H54 (cell line): ENCODE results near the gene IDH2.
A peak's percentile ranks its signal among the peaks of the same experiment; 100 is the strongest.
"Not testable (repeated sequence)": the region's sequence is repeated elsewhere in the genome, so short reads cannot be mapped to it uniquely, and the experiment has no call there.

Experiments
- DNase-seq: peaks from one replicate; pipeline ENCODE4 v3.0.0; 2011; ENCODE audit warnings: low spot score, mixed read lengths; ENCODE audit not compliant: insufficient read length
- FAIRE-seq: peaks from 3 replicates; lab custom pipeline; 2011; peaks lifted over from hg19 to GRCh38; lab: Jason Lieb, UNC
- POLR2A ChIP-seq: IDR thresholded peaks from 2 replicates; pipeline ENCODE4 v1.6.1; 2011; ENCODE audit warnings: low read depth, mild to moderate bottlenecking, low read length

IDH2 gene

DNA sequence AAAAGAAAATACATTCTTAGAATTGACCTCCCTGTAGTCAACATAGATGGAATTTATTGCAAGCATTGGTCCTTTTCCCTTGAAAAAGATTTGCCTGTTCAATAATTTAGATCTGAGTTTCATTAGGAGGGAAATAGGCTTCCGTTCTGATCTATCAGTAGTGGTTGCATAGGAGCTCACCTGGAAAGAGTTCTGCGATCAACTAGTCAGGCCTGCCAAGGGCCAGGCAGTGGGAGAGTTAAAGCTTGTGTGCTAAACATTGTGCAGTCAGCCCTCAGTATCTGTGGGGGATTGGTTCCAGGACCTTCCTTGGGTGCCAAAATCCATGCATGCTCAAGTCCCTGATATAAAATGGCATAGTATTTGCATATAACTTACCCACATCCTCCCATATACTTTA lies 29.6 kb upstream of the IDH2 start:
- FAIRE-seq: no peak
- no peak for DNase-seq
- TF ChIP-seq POLR2A: no peak

DNA sequence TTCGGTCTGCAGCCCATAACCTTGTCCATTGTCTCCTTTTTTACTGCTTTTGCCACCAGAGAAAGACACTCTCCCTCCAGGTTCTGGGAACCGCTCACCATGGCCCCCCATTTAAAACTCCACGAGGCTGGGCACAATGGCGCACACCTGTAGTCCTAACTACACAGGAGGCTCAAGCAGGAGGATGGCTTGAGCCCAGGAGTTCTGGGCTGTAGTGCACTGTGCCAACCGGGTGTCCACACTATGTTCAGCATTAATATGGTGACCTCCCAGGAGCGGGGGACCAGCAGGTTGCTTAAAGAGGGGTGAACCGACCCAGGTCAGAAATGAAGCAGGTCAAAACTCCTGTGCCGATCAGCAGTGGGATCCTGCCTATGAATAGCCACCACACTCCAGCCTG lies 28.0 kb upstream of the IDH2 start:
- no peak for TF ChIP-seq POLR2A
- FAIRE-seq: no peak
- no peak for DNase-seq

DNA sequence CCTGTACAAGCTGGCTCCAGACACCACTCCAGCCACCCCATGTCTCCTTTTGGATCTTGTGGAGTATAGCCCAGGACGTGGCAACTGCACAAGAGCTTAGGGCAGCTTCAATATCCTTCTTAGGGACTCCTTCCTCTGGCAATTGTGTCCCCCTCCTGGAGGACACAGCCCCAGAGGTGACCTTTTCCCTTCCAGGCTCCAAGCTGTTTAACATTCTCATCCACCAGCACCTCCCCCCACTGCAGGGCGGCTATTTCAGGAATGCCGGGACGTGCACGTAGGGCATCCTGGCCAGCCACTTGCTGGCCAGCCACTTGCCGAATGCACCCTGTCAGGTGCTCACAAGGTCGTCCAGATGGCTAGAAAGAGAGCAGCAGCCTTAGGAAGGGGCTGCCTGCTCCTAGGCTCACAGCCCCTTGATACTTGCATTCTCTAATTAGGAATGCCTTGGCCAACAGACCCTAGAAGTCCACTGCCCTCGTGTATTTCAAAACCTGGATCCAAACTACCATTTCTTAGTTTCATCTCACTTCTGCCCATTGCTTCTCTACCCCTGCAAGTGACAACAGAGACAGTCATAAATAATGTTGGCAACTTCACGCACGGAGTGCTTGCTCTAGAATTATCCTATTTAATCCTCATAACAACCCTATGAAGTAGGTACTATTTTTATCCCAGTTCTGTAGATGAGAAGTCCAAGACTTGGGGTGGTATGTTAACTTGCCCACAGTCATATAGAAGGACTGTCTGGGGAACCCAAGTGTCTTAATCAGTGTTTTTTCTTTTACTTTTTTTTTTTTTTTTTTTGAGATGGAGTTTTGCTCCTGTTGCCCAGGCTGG lies 24.5 kb upstream of the IDH2 start:
- no peak for TF ChIP-seq POLR2A
- FAIRE-seq (no peak), DNase-seq (no peak)

DNA sequence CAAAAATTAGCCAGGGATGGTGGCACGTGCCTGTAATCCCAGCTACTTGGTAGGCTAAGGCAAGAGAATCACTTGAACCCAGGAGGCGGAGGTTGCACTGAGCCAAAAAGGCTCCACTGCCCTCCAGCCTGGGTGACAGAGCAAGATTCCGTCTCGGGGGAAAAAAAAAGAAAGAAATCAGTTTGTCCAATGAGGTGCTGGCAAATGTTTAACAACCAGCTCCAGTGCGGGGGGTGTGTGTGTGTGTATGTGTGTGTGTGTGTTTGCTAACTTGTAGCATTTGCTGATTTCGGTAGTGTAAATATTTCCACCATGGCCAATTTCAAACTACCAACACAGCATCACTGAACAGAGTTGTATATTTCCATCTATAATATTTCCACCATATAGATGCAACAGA lies 23.8 kb upstream of the IDH2 start:
- DNase-seq: no peak
- FAIRE-seq: no peak
- no peak for TF ChIP-seq POLR2A

DNA sequence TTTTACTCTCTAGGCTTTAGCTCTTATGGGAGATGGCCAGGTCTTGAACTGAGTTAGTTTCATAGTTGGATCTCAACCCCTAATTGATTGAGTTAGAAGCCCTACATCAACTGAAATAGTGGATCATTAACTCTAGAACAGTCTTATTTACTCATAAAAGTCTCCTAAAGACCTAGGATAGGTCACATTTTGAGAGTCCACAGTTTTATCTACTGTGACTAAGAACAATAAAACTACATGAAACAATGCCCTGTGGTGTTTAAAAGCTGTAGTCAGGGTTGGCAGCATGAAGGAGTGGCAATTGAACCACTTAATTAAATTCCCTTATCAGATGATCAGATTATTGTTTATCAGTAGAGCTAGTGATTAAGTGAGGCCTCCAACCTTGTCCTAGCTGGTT lies 22.2 kb upstream of the IDH2 start:
- DNase-seq (no peak), FAIRE-seq (no peak)
- no peak for TF ChIP-seq POLR2A

DNA sequence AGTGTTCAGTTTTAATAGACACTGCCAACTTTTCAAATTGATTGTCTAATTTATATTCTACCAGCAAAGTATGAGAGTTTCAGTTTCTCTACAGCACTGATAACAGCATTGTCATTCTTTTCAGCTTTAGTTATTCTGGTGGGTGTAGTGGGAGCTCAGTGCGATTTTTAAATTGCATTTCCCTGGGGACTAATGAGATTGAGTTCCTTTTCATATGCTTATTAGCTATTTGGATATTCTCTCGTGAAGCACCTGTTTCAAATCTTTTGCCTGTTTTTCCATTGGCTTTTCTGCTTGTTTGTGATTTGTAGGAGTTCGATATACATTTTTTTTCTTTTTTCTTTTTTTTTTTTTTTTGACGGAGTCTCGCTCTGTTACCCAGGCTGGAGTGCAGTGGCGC lies 18.8 kb upstream of the IDH2 start:
- DNase-seq (no peak), FAIRE-seq (no peak)
- TF ChIP-seq POLR2A: no peak

DNA sequence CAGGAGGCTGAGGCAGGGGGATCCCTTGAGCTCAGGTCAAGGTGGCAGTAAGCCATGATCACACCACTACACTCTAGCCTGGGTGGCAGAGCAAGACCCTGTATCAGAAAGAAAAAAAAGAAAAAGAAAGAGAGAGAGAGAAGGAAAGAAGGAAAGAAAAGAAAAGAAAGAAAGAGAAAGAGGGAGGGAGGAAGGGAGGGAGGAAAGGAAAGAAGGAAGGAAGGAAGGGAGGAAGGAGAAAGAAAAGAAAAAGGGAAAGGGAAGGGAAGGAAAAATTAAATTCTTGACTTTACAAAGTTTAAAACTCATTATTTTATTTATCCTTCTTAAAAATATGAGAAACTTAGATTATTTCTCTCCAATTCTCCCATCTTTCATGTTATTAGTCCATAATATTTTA lies 17.1 kb upstream of the IDH2 start:
- TF ChIP-seq POLR2A: no peak
- DNase-seq (no peak), FAIRE-seq (no peak)

DNA sequence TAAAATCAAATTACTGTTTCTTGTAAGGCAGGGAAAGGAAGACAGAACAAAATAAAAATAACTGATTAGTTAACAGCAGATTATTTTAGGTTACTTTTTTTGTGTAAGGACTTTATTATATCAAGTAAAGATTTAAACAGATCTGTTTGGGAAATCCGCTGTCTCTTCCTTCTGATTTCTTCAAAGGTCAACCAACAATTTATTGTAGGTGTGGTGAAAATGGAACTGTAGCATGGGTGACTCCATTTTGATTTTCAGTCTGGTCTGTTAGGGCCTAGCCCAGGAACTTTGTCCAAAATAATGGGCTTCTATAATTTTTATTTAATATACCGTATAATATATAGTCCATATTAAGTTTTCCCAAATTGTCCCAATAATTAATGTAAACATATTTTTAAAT lies 13.5 kb upstream of the IDH2 start:
- FAIRE-seq (no peak), DNase-seq (no peak)
- no peak for TF ChIP-seq POLR2A

DNA sequence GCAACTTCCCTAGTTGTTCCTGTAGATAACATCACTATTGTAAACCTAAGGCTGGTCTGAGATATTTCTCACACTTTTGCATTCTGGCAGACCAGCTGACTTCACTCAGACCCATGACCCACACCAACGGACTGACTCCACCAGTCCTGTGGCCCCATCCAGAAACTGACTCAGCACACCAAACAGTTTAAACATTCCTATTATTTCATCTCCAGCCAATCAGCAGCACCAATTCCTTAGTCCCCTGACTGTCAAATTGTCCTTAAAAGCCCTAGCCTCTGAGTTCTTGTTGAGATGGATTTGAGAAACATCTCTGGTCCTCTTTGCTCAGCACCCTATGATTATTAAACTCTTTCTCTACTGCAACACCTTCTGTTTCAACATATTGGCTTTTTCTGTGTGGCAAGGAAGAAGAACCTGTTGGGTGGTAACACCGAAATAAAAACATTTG lies 12.2 kb upstream of the IDH2 start:
- no peak for FAIRE-seq
- no peak for DNase-seq

DNA sequence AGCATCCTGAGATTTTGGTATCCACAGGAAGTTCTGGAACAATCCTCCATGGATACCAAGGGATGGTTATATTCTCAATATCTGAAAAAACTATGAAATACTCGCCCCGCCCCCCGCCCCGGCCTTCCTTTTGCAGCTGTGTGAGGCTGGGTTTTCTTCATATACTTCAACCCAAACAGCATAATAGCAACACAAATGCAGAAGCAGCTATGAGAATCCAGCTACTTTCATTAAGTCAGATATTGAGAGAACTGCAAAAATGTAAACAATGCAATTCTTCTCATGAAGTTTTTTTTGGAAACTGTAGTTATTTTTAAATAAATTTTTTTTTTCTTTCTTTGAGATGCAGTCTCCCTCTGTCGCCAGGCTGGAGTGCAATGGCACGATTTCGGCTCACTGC lies 10.9 kb upstream of the IDH2 start:
- FAIRE-seq (no peak), DNase-seq (no peak)
- no peak for TF ChIP-seq POLR2A

More for the DNA sequence above, 12.2 kb upstream of the IDH2 start:
- no peak for TF ChIP-seq POLR2A

DNA sequence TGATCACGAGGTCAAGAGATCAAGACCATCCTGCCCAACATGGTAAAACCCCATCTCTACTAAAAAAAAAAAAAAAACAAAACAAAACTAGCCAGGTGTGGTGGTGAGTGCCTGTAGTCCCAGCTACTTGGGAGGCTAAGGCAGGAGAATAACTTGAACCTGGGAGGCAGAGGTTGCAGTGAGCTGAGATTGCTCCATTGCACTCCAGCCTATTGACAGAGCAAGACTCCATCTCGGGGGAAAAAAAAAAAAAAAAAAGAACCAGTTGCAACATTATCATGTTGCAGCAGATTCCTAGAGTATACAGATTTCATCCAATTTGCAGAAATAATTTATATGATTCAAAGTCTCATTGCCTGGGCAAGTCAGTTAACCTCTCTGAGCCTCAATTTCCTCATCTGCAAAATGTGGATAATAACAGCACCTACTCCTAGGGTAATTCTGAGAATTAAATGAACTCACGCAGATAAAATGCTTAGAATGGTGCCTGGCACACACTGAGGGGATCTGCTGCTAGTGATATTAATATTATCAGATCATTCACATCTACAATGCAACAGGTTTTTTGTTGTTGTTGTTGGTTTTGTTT lies 7.0 kb upstream of the IDH2 start:
- DNase-seq, FAIRE-seq: not testable (repeated sequence)

DNA sequence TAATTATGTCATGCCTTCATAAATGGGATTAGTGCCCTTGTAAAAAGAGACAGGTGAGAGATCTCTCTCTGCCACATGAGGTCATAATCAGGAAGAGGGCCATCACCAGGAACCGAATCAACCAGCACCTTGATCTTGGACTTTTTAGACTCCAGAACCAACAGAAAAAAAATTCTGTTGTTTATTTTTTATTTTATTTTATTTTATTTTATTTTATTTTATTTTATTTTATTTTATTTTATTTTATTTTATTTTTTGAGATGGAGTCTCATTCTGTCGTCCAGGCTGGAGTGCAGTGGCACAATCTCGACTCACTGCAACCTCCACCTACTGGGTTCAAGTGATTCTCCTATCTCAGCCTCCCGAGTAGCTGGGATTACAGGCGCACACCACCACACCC lies 5.8 kb upstream of the IDH2 start:
- not testable (repeated sequence) for DNase-seq, FAIRE-seq

DNA sequence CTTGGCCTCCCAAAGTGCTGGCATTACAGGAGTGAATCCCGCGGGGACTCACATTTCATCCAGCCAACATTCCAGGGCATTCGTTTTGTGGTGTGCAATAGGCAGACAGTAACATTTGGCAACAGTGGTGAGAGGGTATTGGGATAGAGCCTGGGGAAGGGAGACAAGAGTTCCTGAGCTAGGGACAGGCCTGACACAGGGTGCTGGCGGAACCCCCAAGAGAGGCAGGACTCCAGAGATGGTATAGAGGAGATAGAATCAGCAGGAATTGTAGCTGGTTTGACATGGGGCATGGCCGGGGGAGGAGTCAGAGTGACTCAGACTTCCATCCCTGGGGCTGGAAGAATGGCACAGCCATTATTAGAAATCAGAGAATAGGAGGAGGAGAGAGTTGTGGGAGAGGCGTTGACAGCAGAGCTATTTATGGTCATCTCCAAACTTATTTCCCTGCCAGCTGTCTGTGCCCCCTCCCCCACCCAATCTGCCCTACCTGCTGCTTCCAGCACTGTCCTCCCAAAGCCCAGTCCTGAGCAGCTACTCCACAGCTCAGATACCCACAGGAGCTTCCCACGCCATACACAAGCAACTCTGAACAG lies 4.4 kb upstream of the IDH2 start:
- no peak for FAIRE-seq
- peak; percentile 80 for DNase-seq
- TF ChIP-seq POLR2A: no peak

DNA sequence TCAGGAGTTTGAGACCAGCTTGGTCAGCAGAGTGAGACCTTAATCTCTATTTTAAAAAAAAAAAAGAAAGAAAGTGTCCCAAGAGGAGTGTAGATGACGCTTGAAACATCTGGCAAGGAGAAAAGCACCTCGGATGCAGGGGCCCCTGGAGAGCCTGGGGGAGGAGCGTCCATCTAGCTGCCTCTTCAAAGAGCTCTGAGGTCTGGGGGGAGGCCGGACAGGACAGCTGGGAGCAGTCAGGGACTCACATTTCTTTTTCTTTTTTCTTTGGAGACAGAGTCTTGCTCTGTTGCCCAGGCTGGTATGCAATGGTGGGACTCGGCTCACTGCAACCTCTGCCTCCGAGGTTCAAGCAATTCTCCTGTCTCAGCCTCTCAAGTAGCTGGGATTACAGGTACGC lies 3.3 kb upstream of the IDH2 start:
- no peak for FAIRE-seq
- no peak for DNase-seq
- TF ChIP-seq POLR2A: no peak

DNA sequence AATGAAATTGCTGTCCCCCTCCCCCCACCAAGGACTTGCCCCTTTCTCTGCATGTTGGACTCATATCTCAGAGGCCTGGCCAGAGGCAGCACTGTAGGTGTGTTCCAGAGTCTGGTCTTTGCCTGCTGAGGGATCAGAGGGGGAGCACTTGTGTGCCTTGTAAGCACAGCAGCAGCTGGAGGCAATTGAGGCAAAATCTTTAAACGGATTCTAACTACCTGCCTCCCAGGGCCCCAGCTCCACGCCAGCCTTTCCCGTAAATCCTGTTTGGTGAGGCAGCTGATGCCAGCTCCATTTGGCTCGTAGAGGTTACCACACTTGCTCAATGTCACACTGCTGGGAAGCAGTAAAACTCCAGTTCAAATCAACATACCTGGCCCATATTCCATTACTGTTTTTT lies 2.3 kb upstream of the IDH2 start:
- no peak for FAIRE-seq
- DNase-seq: no peak

More for the DNA sequence above, 2.3 kb upstream of the IDH2 start:
- TF ChIP-seq POLR2A: no peak
